ENCODE measurements around the gene SPEF1.
"Not testable (repeated sequence)": the region's sequence is repeated elsewhere in the genome, so short reads cannot be mapped to it uniquely, and the experiment has no call there.

SPEF1 gene

DNA sequence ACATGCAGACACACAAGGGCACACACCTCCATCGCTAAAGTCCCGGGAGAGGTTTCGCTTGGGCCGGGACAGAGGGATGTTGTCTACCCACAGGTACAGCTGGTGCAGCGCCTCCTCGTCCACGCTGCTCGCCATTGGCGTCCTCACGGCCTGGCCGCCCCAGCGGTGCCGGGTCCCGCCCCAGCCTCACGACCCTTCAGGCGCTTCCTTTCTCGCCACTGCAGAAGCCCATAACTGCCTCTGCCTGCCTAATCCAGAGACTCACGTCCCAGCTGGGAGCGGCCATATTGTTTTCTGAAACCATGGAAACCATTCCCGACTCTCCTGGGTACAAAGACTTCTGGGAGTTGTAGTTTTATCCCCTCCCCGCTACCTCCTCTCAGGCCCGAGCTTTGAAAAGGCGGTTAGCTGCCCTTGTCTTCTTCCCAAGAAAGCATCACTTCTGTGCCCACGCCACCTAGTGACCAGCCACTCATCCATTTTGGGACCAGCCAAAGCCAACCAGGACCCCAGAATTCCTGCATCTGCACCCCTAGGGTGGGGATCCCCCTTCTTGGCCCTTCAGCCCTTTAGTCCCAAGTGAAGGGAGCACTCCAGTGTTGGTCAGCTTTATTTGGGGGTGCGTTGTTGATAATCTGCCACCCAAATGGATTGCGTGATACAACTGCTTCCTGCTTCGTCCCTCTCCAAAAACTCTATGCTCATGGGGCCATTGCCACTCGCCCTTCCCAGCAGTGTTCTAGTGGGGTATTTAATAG is at the start of gene SPEF1:
Gene SPEF1, minus strand, starts transcription at position 296 of the 758 bp plus-strand sequence. Its CDS starts 161 bp downstream, at position 135.
- peak within 1 kb of the TSS; percentile 44 for H3K4me3 ChIP-seq (ENCODE audit: control insufficient read depth, low read depth, low read length)
- peak; percentile 55 for TF ChIP-seq CTCF (conservative IDR thresholded peaks at IDR 0.05; ENCODE audit: control insufficient read depth, insufficient read depth, low read depth, low read length)
- DNase-seq (ENCODE audit: low read depth): peak; percentile 93

DNA sequence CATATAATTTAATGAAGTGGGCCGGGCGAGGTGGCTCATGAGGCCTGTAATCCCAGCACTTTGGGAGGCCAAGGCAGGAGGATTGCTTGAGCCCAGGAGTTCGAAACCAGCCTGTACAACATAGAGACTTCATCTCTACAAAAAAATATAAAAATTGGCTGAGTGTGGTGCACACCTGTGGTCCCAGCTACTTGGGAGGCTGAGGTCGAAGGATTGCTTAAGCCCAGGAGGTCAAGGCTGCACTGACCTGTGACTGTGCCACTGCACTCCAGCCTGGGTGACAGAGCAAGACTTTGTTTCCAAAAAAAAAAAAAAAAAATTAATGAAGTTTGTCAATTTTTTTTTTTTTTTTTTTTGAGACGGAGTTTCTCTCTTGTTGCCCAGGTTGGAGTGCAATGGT is 48.6 kb upstream of the SPEF1 start:
- H3K4me3 ChIP-seq (ENCODE audit: control insufficient read depth, low read depth, low read length): not testable (repeated sequence)

DNA sequence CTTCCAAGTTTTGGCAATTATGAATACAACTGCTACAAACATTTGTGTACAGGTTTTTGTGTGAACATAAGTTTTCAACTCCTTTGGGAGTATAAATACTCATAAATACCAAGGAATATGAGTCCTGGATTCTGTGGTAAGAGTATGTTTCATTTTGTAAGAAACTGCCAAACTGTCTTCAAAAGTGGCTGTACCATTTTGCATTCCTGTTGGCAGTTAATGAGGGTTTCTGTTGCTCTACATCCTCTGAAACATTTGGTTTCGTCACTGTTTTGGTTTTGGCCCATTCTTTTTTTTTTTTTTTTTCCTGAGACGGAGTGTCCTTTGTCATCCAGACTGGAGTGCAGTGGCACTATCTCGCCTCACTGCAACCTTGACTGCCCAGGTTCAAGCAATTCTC is 47.5 kb upstream of the SPEF1 start:
- DNase-seq (ENCODE audit: low read depth): no peak
- no peak overlapping the region for H3K4me3 ChIP-seq (ENCODE audit: control insufficient read depth, low read depth, low read length)
- TF ChIP-seq CTCF (conservative IDR thresholded peaks at IDR 0.05; ENCODE audit: control insufficient read depth, insufficient read depth, low read depth, low read length): no peak

More for the DNA sequence above, 48.6 kb upstream of the SPEF1 start:
- not testable (repeated sequence) for DNase-seq (ENCODE audit: low read depth)

DNA sequence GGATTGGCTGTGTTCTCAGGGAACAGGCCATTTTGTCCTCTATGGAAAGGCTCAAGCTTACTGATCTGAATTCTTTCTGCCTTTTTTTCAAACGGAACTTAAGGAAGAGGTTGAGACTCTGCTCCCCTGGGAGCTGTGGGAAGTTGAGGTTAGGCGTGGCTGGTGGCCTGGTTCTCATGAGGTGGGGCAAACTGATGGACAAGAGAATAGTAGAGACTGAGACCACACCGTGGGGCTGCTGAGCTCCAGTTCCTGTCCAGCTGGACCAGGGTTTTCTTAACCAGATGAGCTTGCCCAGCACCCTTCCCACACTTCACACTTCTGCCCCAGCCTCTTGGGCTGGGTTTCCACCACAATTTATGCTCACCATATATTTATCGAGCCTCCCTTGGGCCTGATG is 45.2 kb upstream of the SPEF1 start:
- no peak for TF ChIP-seq CTCF (conservative IDR thresholded peaks at IDR 0.05; ENCODE audit: control insufficient read depth, insufficient read depth, low read depth, low read length)
- H3K4me3 ChIP-seq (ENCODE audit: control insufficient read depth, low read depth, low read length): no peak overlapping the region
- no peak for DNase-seq (ENCODE audit: low read depth)

DNA sequence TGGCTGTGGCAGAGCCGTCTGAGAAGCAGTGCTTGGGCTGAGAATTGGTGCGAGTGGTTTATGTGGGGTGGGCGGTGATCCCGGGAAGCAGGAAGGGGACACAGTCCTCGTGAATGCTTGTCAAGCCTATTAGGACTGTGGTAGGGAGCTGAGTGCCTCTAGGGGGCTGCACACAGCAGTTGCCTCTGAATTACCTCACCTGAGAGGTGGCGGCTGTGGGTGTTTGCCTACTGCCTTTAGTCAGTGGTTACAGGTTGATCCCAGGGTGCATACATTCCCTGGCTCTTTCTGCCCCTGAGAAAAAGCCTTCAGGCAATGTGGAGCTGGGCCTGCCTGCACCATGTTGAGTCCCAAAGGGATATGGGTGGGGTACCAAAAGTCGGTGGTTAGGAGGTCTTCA is 44.3 kb upstream of the SPEF1 start:
- no peak for DNase-seq (ENCODE audit: low read depth)
- TF ChIP-seq CTCF (conservative IDR thresholded peaks at IDR 0.05; ENCODE audit: control insufficient read depth, insufficient read depth, low read depth, low read length): no peak
- H3K4me3 ChIP-seq (ENCODE audit: control insufficient read depth, low read depth, low read length): no peak overlapping the region

- DNase-seq (ENCODE audit: low read depth): no peak
- no peak overlapping the region for H3K4me3 ChIP-seq (ENCODE audit: control insufficient read depth, low read depth, low read length)
- TF ChIP-seq CTCF (conservative IDR thresholded peaks at IDR 0.05; ENCODE audit: control insufficient read depth, insufficient read depth, low read depth, low read length): no peak
Observed at GRCh38 chr20:3823881-3824280, 42.6 kb upstream of the SPEF1 start.

- H3K4me3 ChIP-seq (ENCODE audit: control insufficient read depth, low read depth, low read length): no peak overlapping the region
- TF ChIP-seq CTCF (conservative IDR thresholded peaks at IDR 0.05; ENCODE audit: control insufficient read depth, insufficient read depth, low read depth, low read length): no peak
- DNase-seq (ENCODE audit: low read depth): no peak
Observed at GRCh38 chr20:3821996-3822395, 40.7 kb upstream of the SPEF1 start.
